ENCODE results near the gene SURF6.
"Not testable (repeated sequence)": the region's sequence is repeated elsewhere in the genome, so short reads cannot be mapped to it uniquely, and the experiment has no call there.

SURF6 gene

DNA sequence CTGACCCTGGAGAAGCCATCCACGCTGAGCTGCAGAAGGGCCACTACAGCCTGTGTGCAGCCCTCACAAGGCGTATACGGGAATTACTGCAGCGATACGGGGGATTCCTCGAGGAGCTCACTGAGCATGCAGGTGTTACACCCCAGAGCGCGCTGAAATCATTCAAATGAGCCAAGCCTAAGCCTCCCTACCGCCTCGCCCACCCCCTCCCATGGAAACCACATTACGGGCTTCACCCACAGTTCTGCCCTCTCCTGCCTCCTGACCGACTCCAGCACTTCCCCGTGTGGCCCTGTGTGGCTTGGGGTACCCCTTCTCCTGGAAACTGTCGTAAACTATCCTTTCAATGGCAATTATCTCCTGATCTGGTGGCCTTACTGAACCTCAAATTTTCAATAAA, 13.3 kb downstream of the SURF6 start:
- DNase-seq: no peak

- no peak for DNase-seq
Observed at GRCh38 chr9:133321411-133321935, 14.5 kb downstream of the SURF6 start.

DNA sequence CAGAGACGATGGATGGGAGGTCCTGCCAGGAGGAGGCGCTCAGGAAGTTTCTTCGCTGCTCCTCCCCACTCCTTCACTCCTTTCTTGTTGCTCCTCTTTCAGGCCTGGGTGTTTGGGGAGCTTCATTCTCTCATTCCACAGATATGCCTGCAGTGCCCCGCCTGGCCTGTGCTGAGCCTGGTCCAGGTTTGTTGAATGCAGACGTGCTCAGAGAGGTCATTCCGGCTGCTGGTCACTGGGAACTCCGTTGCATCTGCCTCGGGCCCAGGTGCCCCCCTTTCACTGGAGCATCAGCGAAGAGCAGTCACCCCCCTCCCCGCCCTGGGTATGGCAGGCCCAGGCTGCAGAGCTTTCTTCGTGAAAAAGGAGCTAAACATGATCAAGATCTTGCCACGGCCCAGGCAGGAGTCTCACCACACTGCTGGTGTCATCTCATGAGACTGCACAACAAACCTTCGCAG, 15.5 kb downstream of the SURF6 start:
- DNase-seq: no peak

DNA sequence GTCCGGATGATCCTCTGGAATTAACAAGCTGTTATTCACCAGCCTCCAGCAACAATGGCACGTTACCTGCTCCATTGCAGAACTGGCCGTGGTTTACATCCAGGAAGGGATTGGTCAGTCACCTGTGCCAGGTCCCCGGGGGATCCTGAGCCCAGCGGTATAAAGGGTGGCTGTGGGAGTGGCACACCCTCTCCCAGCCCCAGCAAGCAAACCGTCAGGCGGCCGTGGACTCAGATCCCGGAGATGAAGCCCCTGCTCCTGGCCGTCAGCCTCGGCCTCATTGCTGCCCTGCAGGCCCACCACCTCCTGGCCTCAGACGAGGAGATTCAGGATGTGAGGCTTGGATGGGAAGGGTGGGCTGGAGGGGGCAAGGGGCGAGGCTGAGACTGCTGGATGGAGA, 18.4 kb downstream of the SURF6 start:
- DNase-seq: not testable (repeated sequence)

DNA sequence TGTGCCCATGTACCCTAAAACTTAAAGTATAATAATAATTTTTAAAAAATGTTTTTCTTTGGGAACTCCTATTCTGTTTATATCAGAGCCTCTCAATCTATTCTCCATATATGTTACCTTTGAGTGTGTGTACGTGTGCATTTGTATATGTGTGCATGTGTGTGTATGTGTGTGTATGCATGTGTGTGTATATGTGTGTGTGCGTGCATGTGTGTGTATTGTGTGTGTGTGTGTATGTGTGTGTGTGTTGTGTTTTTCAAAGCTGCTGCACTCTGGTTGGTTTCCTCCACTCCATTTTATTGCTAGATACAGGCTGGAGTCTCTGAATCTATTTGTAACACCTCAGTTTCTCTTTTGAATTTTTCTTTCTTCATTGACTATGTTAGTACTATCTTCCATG, 20.0 kb downstream of the SURF6 start:
- no peak for DNase-seq

GRCh38 chr9:133309608-133310007, 26.4 kb downstream of the SURF6 start:
- DNase-seq: no peak

- no peak for DNase-seq
Observed at GRCh38 chr9:133307301-133307700, 28.7 kb downstream of the SURF6 start.

GRCh38 chr9:133306242-133307204, 29.5 kb downstream of the SURF6 start:
- no peak for DNase-seq

DNA sequence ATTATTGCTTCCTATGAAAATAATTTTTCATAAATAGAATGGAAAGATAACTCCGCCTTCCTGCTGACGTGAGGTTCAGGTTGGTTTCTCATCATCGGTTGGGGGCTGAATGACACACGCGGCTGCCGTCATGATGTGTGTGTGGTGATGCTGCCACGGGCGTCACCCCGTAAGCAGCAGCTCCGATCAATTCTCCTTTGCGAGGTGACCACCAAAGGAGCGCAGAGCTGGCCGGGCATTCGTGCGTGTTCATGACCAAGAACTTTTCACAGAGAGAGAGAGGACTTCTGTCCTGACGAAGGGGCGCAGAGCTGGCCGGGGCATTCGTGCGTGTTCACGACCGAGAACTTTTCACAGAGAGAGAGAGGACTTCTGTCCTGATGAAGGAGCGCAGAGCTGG, 30.3 kb downstream of the SURF6 start:
- DNase-seq: no peak

- DNase-seq: no peak
Observed at GRCh38 chr9:133304477-133305377, 31.3 kb downstream of the SURF6 start.

DNA sequence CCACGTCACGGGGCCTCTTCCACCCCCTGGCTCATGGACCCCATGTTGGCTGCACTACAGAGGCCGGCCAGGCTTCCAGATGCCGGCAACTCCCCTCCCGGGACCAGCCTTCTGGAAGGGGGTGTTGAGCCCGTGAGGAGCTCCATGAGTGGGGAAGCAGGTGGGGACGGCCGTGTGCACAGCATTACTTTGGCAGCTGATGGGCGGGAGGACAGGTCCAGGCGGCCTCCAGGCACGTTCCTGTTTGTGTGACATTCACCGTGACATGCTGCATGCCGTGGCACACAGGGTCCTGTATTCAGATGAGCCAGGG, 31.9 kb downstream of the SURF6 start:
- DNase-seq: no peak

DNA sequence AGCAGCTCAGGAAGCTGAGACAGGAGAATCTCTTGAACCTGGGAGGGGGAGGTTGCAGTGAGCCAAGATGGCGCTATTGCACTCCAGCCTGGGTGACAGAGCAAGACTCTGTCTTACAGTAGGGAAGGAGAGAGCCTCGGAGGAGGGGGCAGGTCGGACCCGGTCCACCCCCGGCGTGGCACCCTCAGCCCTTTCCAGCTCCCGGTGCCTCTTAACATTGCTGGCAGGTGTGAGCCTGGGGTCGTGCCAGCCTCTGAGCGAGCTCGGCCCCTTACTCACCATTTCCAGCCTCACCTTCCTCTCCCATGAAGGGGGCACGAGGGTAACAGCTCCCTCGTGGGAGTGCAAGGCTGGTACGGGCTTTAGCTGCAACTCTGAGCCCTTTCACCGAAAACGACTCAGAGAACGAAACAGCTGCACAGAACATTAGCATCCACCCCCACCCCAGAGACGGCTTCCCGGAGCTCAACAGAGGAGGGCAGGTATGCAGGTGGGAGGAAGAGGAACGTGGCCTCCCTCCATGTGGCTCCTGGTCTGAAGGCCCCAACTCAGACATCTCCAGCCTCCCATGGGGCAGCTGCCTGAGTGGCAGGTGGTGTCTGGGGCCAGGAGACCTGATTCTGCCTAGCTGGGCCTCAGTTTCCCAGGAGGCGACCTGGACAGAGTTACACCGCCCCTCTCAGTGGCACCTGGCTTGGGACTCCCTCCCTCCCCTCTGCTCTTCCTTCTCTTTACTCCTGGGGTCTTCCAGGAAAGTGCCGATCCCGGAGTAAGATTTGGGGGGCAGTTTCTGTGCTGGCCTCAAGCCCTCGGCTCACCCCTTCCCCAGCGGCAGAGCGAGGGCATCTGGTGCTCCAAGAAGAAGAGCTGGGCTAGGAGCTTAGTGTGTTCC, 32.5 kb downstream of the SURF6 start:
- no peak for DNase-seq

GRCh38 chr9:133301253-133302230, 34.4 kb downstream of the SURF6 start:
- no peak for DNase-seq

DNA sequence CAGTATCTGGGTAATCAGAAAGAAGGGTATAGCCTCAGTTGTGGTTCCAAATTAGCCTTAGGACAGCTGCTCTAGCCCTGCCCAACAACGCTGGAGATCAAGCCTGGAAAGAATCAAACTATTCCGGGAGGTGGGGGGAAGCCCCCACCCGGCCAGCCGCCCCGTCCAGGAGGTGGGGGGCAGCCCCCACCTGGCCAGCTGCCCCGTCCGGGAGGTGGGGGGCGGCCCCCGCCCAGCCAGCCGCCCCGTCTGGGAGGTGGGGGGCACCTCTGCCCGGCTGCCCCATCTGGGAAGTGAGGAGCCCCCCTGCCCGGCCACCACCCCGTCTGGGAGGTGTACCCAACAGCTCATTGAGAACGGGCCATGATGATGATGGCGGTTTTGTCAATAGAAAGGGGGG, 36.0 kb downstream of the SURF6 start:
- DNase-seq: not testable (repeated sequence)

- no peak for DNase-seq
Observed at GRCh38 chr9:133294257-133294656, 41.7 kb downstream of the SURF6 start.

DNA sequence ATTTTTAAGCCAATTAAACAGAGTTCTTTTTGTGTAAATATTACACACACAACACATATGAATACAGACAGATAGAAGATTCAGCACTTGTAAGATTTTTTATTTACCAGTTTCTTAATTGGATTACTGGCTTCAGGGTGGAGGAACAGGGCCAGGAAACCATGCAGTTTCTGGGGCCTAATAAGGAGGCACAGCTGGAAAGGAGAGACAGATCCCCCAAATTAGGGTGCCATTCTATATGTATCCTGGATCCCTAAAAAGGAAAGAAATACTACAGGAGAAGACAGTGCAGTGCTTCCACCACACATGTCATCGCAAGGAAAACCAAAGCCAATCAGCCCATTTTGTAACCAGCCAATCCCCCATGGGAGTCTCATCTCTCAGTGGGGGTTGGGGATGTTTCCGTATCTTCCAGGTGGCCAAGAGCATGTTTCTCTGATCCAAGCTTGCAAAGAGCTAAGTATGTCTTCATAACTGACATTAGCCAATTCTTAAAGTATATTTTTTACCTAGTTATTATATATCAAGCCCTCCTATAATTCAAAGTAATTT, 45.2 kb downstream of the SURF6 start:
- DNase-seq: no peak

DNA sequence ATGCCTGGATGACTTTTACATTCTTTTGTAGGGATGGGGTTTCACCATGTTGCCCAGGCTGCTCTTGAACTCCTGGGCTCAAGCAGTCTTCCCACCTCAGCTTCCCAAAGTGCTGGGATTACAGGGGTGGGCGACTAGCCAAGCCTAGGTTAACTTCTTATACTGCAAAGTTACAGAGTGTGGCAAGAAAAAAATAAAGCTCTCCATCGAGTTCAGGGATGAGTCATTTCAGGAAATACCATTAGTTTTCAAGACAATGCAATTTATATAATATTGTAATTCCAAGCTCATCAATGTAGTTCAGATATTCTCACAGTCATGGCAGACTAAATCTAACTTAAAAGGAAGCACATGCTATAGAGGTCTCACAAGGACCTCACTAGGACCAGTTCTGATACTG, 49.5 kb downstream of the SURF6 start:
- no peak for DNase-seq

DNA sequence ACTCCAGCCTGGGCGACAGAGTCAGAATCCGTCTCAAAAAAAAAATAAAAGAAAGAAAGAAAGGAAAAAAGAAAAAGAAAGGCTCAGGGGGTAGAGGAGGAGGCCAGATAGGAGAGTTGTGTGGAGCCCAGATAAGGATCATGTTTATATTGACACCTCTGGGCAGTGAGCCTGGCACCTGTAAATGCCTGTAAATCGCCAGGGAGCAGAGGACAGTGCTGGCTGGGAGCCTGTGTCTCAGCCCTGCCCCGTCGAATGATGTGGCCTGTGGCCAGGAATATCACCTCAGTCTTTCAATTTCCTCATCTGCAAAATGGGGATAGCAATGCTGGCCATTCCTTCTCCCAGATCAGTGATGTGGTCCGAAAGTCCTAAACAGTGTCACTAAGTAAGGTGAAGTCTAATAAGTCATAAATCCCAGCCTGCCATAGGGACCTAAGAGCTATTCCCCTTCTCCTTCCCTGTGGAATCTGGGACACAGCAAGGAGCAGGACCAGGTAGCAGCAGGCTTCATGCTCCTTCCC, 50.7 kb downstream of the SURF6 start:
- no peak for DNase-seq

GRCh38 chr9:133284362-133284761, 51.6 kb downstream of the SURF6 start:
- no peak for DNase-seq

- DNase-seq: not testable (repeated sequence)
Observed at GRCh38 chr9:133283255-133284032, 52.5 kb downstream of the SURF6 start.

Measured in NCI-H1048 (cell line).